ENCODE data around the gene NT5E.

GRCh38 chr6:85458782-85459181 lies 8.9 kb downstream of the NT5E start:
- TF ChIP-seq ZNF792 (tag by site-specific recombination; IDR thresholded peaks at IDR 0.05) (no peak), CTCF (tag by site-specific recombination; IDR thresholded peaks at IDR 0.05) (no peak), ZNF184 (tag by site-specific recombination; IDR thresholded peaks at IDR 0.05) (no peak)
